ENCODE measurements around the gene MAP3K8. TPM values are rescaled to one million over a fixed set of nuclear protein-coding genes. Genes with fewer than 3 reads are reported as not detected.

Gene MAP3K8
- total and polyA plus RNA-seq, 9 of the 15 experiments (the other 6 are each of a cell fraction or from before 2014, with no cell fraction given): 6.9 to 23.6 (median 13.6) TPM

DNA sequence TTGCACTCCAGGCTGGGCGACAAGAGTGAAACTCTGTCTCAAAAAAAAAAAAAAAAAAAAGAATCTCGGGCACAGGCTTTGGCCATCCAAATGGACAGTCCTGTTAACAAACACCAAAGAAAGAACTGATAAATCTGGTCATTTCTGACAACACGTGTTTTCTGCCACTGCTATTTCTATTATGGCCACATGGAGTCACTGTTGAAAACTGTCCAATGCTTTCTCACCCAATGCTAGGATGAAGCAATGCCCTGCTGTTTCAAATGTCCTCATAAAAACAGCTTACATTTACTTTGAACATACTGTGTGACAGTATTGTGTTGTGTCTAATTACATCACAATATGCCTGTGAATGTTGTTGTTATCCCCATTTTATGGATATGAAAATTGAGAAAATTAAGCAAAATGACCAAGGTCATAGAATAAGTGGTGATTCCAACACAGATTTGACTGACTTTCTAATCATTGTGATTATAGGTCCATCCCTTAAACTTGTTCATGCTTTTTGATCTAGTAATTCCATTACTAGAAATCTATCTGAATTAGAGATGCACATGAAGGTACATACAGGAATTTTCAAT, 19.9 kb upstream of the MAP3K8 start (continued):
- TF ChIP-seq, protein P1, sequence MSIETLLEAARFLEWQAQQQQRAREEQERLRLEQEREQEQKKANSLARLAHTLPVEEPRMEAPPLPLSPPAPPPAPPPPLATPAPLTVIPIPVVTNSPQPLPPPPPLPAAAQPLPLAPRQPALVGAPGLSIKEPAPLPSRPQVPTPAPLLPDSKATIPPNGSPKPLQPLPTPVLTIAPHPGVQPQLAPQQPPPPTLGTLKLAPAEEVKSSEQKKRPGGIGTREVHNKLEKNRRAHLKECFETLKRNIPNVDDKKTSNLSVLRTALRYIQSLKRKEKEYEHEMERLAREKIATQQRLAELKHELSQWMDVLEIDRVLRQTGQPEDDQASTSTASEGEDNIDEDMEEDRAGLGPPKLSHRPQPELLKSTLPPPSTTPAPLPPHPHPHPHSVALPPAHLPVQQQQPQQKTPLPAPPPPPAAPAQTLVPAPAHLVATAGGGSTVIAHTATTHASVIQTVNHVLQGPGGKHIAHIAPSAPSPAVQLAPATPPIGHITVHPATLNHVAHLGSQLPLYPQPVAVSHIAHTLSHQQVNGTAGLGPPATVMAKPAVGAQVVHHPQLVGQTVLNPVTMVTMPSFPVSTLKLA (conservative IDR thresholded peaks at IDR 0.05): peak; percentile 76 to 79
- no peak for TF ChIP-seq EGR1 (conservative IDR thresholded peaks at IDR 0.05)
- no peak for TF ChIP-seq HMG20A (CRISPR knock-in tag; conservative IDR thresholded peaks at IDR 0.05)
- no peak for TF ChIP-seq CHAMP1 (IDR thresholded peaks at IDR 0.05)
- TF ChIP-seq, protein P2, sequence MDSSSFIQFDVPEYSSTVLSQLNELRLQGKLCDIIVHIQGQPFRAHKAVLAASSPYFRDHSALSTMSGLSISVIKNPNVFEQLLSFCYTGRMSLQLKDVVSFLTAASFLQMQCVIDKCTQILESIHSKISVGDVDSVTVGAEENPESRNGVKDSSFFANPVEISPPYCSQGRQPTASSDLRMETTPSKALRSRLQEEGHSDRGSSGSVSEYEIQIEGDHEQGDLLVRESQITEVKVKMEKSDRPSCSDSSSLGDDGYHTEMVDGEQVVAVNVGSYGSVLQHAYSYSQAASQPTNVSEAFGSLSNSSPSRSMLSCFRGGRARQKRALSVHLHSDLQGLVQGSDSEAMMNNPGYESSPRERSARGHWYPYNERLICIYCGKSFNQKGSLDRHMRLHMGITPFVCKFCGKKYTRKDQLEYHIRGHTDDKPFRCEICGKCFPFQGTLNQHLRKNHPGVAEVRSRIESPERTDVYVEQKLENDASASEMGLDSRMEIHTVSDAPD (CRISPR knock-in tag; IDR thresholded peaks at IDR 0.05): no peak
- TF ChIP-seq TCF7L2 (IDR thresholded peaks at IDR 0.05; ENCODE audit: low read depth, low read length): no peak
- no peak for TF ChIP-seq ZNF274 (IDR thresholded peaks at IDR 0.05; ENCODE audit: borderline replicate concordance, low read depth, low read length)
- TF ChIP-seq ZSCAN32 (CRISPR knock-in tag; IDR thresholded peaks at IDR 0.05): no peak
- TF ChIP-seq FOS (IDR thresholded peaks at IDR 0.05; ENCODE audit: extremely low read depth, insufficient read length): no peak
- TF ChIP-seq CEBPG (CRISPR knock-in tag; IDR thresholded peaks at IDR 0.05): peak; percentile 93
- TF ChIP-seq CEBPG (tag; conservative IDR thresholded peaks at IDR 0.05 in 1 of 2, IDR thresholded peaks at IDR 0.05 in 1 of 2): peak; percentile 91 to 99
- TF ChIP-seq, protein P3, sequence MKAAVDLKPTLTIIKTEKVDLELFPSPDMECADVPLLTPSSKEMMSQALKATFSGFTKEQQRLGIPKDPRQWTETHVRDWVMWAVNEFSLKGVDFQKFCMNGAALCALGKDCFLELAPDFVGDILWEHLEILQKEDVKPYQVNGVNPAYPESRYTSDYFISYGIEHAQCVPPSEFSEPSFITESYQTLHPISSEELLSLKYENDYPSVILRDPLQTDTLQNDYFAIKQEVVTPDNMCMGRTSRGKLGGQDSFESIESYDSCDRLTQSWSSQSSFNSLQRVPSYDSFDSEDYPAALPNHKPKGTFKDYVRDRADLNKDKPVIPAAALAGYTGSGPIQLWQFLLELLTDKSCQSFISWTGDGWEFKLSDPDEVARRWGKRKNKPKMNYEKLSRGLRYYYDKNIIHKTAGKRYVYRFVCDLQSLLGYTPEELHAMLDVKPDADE (conservative IDR thresholded peaks at IDR 0.05; ENCODE audit: control insufficient read depth, low read depth, low read length): no peak
- TF ChIP-seq, protein P4, sequence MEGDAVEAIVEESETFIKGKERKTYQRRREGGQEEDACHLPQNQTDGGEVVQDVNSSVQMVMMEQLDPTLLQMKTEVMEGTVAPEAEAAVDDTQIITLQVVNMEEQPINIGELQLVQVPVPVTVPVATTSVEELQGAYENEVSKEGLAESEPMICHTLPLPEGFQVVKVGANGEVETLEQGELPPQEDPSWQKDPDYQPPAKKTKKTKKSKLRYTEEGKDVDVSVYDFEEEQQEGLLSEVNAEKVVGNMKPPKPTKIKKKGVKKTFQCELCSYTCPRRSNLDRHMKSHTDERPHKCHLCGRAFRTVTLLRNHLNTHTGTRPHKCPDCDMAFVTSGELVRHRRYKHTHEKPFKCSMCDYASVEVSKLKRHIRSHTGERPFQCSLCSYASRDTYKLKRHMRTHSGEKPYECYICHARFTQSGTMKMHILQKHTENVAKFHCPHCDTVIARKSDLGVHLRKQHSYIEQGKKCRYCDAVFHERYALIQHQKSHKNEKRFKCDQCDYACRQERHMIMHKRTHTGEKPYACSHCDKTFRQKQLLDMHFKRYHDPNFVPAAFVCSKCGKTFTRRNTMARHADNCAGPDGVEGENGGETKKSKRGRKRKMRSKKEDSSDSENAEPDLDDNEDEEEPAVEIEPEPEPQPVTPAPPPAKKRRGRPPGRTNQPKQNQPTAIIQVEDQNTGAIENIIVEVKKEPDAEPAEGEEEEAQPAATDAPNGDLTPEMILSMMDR (IDR thresholded peaks at IDR 0.05 in 2 of 3, conservative IDR thresholded peaks at IDR 0.05 in 1 of 3; ENCODE audit: insufficient read depth in 2 of 3, low read depth in 1 of 3, low read length in 3 of 3): peak; percentile 77 to 86 (median 82)
- TF ChIP-seq ZNF280B (CRISPR knock-in tag; IDR thresholded peaks at IDR 0.05): no peak
- TF ChIP-seq THRAP3 (IDR thresholded peaks at IDR 0.05; ENCODE audit: borderline replicate concordance): 0 out of 2 replicates have a peak, but pooled peaks have one; percentile 83
- no peak for TF ChIP-seq SIN3A (IDR thresholded peaks at IDR 0.05; ENCODE audit: borderline replicate concordance in 2 of 2, control insufficient read depth in 1 of 2, low read depth in 2 of 2, low read length in 2 of 2)
